LNCaP clone FGC (cell line): ENCODE data around the gene TSPAN14.

Experiments
- DNase-seq: peaks from one replicate; pipeline ENCODE4 v3.0.0-alpha.2; 2011; ENCODE audit warnings: low read depth
- H3K4me3 ChIP-seq: 2 replicates; pipeline ENCODE4 v1.5.1; 2011; ENCODE audit warnings: mild to moderate bottlenecking, low read depth, low read length, control low read depth
- TF ChIP-seq, protein P1 (sequence below): IDR thresholded peaks from 2 replicates; pipeline ENCODE4 v1.5.1; 2012; ENCODE audit warnings: mild to moderate bottlenecking; ENCODE audit not compliant: control insufficient read depth, insufficient read depth; ENCODE audit errors: extremely low read depth

TSPAN14 gene

DNA sequence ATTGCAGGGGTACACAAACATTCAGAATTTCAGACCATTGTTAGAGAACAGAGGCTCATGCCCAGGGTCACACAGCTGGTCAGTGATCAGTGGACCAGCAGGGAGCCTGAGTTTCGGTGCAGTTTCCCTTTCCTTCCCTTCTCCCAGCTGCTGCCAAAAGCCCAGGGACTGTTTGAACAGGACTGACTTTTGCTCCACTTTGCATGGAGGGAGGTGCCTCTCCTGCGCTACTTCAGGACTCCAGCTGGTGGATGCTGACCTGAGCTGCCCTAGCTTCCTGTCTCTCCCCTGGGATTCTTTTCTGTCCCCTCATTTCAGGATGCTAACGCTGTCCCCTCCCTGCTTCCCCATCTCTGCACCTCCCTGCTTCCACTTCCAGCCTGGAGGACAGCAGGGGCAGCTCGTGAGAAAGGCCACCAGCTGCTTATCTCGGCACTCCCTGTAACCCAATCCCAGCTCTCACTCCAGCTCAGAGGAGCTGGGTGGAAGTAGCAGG lies 98.1 kb downstream of the TSPAN14 start:
- TF ChIP-seq, protein P1, sequence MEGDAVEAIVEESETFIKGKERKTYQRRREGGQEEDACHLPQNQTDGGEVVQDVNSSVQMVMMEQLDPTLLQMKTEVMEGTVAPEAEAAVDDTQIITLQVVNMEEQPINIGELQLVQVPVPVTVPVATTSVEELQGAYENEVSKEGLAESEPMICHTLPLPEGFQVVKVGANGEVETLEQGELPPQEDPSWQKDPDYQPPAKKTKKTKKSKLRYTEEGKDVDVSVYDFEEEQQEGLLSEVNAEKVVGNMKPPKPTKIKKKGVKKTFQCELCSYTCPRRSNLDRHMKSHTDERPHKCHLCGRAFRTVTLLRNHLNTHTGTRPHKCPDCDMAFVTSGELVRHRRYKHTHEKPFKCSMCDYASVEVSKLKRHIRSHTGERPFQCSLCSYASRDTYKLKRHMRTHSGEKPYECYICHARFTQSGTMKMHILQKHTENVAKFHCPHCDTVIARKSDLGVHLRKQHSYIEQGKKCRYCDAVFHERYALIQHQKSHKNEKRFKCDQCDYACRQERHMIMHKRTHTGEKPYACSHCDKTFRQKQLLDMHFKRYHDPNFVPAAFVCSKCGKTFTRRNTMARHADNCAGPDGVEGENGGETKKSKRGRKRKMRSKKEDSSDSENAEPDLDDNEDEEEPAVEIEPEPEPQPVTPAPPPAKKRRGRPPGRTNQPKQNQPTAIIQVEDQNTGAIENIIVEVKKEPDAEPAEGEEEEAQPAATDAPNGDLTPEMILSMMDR, result no peak

DNA sequence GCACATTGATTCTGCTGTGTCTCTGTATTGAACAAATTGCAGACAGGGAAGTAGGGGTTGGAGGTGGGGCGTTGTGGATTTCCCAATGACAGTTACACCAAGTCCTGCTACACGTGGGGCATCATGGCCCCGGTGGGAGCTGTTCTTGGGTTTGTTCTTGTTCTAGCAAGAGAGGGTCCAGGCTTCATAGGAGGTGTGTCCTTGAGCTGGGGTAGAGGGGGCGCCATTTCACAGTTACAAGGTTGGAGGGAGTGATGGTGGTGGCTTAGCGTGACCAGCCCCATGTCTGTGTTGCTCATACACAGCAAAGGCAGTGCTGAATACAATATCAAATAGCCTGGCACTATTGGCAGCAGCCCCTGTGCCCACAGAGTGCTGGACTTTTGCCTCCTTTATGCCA lies 99.3 kb downstream of the TSPAN14 start:
- no peak overlapping the region for H3K4me3 ChIP-seq
- no peak for DNase-seq
- TF ChIP-seq, protein P1, result no peak

More for the DNA sequence above, 98.1 kb downstream of the TSPAN14 start:
- no peak overlapping the region for H3K4me3 ChIP-seq
- DNase-seq, result no peak

DNA sequence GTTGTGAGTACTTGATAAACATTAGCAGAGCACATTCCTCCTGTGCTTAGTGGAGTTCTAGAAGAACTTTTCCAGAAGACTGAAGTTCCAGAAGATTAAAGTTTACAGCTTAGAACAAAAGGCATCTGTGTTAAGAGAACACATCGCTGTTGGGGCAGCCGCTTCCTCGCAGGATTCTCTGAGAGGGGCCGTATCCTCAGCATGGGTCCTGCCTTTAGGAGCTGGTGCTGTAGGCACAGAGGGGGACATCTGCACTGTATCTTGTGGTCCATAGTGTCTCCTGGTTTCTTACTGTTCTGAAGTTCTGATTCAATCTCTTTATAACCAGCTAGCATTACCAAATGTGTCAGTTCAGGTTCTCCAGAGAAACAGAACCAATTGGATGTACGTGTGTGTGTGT lies 99.9 kb downstream of the TSPAN14 start:
- DNase-seq, result no peak
- no peak overlapping the region for H3K4me3 ChIP-seq
- TF ChIP-seq, protein P1, result no peak

DNA sequence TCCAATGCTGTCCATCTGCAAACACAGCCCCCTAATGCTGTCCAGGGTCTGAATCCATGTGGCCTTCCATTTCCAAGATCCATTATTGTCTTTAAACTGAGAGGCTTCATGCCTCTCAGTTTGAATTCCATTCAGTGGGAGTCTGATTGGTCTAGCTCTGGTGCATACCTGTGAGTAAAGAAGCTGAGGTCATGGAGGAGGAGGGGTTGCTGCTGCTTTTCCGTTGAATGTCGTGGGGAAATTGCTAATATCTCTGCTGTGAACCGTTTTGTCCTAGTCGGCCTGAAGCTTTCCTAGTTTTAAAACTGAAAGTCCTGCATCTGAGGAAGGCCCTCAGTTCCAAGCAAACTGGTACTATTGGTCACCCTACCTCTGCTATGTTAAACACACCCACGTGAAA lies 101.3 kb downstream of the TSPAN14 start:
- DNase-seq, result no peak
- TF ChIP-seq, protein P1, result no peak
- no peak overlapping the region for H3K4me3 ChIP-seq

DNA sequence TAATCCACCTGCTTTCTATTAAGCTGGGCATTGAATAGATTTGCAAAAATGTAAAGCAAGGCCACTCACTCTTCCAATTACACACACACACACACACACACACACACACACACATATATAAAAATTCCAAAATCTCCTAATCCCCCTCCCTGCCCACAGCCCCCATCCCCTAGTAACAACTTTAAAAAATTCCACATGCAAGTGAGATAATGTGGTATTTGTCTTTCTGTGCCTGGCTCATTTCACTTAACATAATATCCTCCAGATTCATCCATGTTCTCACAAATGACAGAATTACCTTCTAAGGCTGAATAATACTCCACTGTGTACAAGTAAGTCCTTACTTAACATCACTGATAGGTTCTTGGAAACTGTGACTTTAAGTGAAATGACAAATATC lies 107.8 kb downstream of the TSPAN14 start:
- H3K4me3 ChIP-seq, result no peak overlapping the region
- DNase-seq, result no peak
- TF ChIP-seq, protein P1, result no peak

DNA sequence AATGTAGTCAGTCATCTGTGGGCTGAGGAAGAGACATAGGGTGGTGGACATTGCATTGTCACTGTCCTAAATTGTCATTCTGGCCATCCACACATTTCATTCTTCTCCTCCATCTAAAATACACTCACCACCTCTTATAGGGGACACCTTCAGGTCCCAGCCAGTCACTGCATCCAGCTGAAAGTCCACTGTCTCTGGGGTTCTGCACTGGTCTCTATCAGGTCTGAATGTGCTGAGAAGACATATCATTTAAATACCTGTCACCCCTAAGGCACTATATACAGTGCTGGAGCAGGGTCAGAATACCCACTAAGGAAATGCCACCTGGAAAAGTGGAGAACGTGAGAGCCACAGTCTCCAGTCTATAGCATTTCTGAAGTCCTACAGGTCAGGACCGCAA lies 113.2 kb downstream of the TSPAN14 start:
- DNase-seq, result no peak
- TF ChIP-seq, protein P1, result no peak
- H3K4me3 ChIP-seq, result no peak overlapping the region

DNA sequence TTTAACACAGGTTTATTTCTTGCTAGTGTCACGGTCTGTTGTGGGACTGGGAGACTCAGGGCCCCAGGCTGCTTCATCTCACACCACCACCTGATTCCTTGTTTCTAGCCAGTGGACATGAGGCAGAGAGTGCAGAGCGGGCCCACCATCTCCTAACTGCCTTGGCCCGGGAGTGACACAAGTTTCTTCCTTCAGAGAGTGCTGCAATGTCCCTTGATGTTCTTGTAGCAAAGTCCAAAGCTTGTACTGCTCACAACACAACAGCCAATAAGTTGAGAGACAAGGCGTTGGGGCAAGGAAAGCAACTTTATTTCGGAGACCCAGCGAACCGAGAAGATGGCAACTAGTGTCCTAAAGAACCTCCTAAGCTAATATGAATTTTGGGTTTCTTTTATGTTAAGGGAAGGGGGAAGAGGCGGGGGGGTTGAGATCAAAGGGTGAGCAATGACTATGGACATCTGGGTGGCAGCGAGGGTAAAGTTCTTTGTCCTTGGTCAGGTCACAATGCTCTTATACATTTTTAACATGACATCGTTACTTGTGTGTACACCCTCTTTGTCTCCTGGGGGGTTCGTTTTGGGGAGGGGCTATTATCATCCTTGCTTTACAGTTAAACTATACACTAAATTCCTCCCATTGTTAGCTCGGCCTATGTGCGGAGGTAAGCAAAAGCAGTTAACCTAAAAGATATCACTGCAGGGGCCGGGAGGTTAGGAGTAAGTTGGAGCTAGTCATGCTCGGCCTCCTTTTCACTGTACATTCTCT lies 115.2 kb downstream of the TSPAN14 start:
- no peak overlapping the region for H3K4me3 ChIP-seq
- TF ChIP-seq, protein P1, result no peak
- no peak for DNase-seq
